Measurements from ENCODE around the gene GPR141. TPM values are rescaled to one million over a fixed set of nuclear protein-coding genes. Genes with fewer than 3 reads are reported as not detected.

The GPR141 gene
- total and polyA plus RNA-seq, 9 of the 15 experiments (the other 6 are each of a cell fraction or from before 2014, with no cell fraction given), result not detected

- no peak for FAIRE-seq
- H2AFZ ChIP-seq (ENCODE audit: low read depth, low read length), result no peak overlapping the region
- H3K9ac ChIP-seq (ENCODE audit: insufficient read depth in 1 of 2, low read depth in 2 of 2, low read length in 2 of 2), result no peak overlapping the region
Measured at GRCh38 chr7:37690206-37690605, 6.6 kb downstream of the GPR141 start.

More at GRCh38 chr7:37690206-37690605, 6.6 kb downstream of the GPR141 start:
- TF ChIP-seq ZNF232 (CRISPR knock-in tag; IDR thresholded peaks at IDR 0.05) (no peak), ESRRA (IDR thresholded peaks at IDR 0.05; ENCODE audit: borderline replicate concordance, low read depth) (no peak), HDGF (IDR thresholded peaks at IDR 0.05) (no peak), ZSCAN32 (CRISPR knock-in tag; IDR thresholded peaks at IDR 0.05) (no peak), PRMT5 (CRISPR knock-in tag; IDR thresholded peaks at IDR 0.05) (no peak), GTF2E2 (tag; IDR thresholded peaks at IDR 0.05) (no peak), DPF2 (IDR thresholded peaks at IDR 0.05) (no peak), BACH1 (tag; IDR thresholded peaks at IDR 0.05) (no peak), ZC3H11A (IDR thresholded peaks at IDR 0.05; ENCODE audit: low read depth, low read length) (no peak), ZNF583 (CRISPR knock-in tag; IDR thresholded peaks at IDR 0.05) (no peak), POLR2AphosphoS5 (IDR thresholded peaks at IDR 0.05; ENCODE audit: control insufficient read depth, insufficient read depth, low read depth, low read length) (no peak), BRF1 (IDR thresholded peaks at IDR 0.05; ENCODE audit: borderline replicate concordance, extremely low read depth, insufficient read length) (no peak), U2AF1 (optimal IDR thresholded peaks at IDR 0.05; ENCODE audit: low read depth, low read length) (no peak), NEUROD1 (IDR thresholded peaks at IDR 0.05; ENCODE audit: borderline replicate concordance, low read depth, low read length, partially characterized antibody) (no peak), TSC22D4 (tag; IDR thresholded peaks at IDR 0.05) (no peak), KLF6 (CRISPR knock-in tag; IDR thresholded peaks at IDR 0.05; ENCODE audit: borderline replicate concordance) (no peak), SETDB1 (IDR thresholded peaks at IDR 0.05; ENCODE audit: low read length) (no peak)
- TF ChIP-seq, protein P1, sequence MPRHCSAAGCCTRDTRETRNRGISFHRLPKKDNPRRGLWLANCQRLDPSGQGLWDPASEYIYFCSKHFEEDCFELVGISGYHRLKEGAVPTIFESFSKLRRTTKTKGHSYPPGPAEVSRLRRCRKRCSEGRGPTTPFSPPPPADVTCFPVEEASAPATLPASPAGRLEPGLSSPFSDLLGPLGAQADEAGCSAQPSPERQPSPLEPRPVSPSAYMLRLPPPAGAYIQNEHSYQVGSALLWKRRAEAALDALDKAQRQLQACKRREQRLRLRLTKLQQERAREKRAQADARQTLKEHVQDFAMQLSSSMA (CRISPR knock-in tag; IDR thresholded peaks at IDR 0.05), result no peak
- H3K4me2 ChIP-seq (ENCODE audit: insufficient read depth, low read length), result no peak overlapping the region
- DNase-seq (ENCODE audit: extremely low read depth in 1 of 4, low spot score in 3 of 4) (no peak), ATAC-seq (no peak)
- no TSS peak for BruUV-seq (replicated peaks)
- POLR2A ChIA-PET, result no interaction called here
- CTCF ChIA-PET (ENCODE audit: low intra/inter-chr PET ratio), result no interaction called here
- no peaks in the 10 kb centered on the region for H3K9me1 ChIP-seq (ENCODE audit: control insufficient read depth, insufficient read depth, low read length)
- in situ Hi-C loops (cut with MboI) (no loop called here), intact Hi-C loops (cut with micrococcal nuclease) (no loop called here)
- no peaks in the 10 kb centered on the region for H3K36me3 ChIP-seq (ENCODE audit: control insufficient read depth, insufficient read depth, low read length)
- H3K79me2 ChIP-seq (ENCODE audit: control insufficient read depth, insufficient read depth, low read length), result no peaks in the 10 kb centered on the region
- no peaks in the 10 kb centered on the region for H3K9me3 ChIP-seq (replicated peaks; ENCODE audit: control insufficient read depth, insufficient read depth, low read depth, low read length)
- no peak overlapping the region for H3K27ac ChIP-seq (ENCODE audit: extremely low read depth, low read depth, low read length)
- no peaks in the 10 kb centered on the region for H3K27me3 ChIP-seq (ENCODE audit: control insufficient read depth in 2 of 2, insufficient read depth in 2 of 2, low read length in 2 of 2)
- under 1% methylated on average over 11 of the region's 11 CpGs for WGBS (ENCODE audit: insufficient coverage, low coverage, missing lambda C conversion rate)
- H3K4me1 ChIP-seq (replicated peaks in 1 of 2; ENCODE audit: control insufficient read depth in 2 of 2, insufficient read depth in 2 of 2, low read length in 2 of 2), result no peaks in the 10 kb centered on the region
- H4K20me1 ChIP-seq (replicated peaks; ENCODE audit: control insufficient read depth, insufficient read depth, low read length), result no peaks in the 10 kb centered on the region
- H3K4me3 ChIP-seq, result no peak overlapping the region

Measured in K562 (cell line).